Nasal cavity respiratory epithelium epithelial cell of viscerocranial mucosa (primary cell): ENCODE data around the gene ACAA2. TPM values are rescaled to one million over a fixed set of nuclear protein-coding genes. Genes with fewer than 3 reads are reported as not detected.

ENCODE experiments used
- total RNA-seq: library from RNA; depleted of rRNA; stranded (reverse); fragments of >200 nt; gene quantifications from 2 replicates; pipeline ENCODE4 v1.2.3, GENCODE V29; 2014

ACAA2 gene, protein sequence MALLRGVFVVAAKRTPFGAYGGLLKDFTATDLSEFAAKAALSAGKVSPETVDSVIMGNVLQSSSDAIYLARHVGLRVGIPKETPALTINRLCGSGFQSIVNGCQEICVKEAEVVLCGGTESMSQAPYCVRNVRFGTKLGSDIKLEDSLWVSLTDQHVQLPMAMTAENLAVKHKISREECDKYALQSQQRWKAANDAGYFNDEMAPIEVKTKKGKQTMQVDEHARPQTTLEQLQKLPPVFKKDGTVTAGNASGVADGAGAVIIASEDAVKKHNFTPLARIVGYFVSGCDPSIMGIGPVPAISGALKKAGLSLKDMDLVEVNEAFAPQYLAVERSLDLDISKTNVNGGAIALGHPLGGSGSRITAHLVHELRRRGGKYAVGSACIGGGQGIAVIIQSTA
- total RNA-seq: 10.6 and 20.0 TPM in 2 replicates

GRCh38 chr18:49813319-49814146, at the start of gene ACAA2:
Gene ACAA2 (minus strand): TSS chr18:49813533. CDS start chr18:49813484, 49 bp downstream.

